HL-60 (cell line): Measurements from ENCODE around the gene ZFP1.

Source experiments
- DNase-seq, 2 experiments: peaks; one replicate each; pipeline ENCODE4 v3.0.0-alpha.2; 2010 to 2020; ENCODE audit warnings: low read depth in 1 of 2, low spot score in 1 of 2
- H3K27ac ChIP-seq: fragments of 250-450 bp; sonication (Bioruptor Pico); replicated peaks from 2 replicates; pipeline ENCODE4 v1.5.1; 2020; ENCODE audit warnings: mild to moderate bottlenecking, moderate library complexity
- H3K27me3 ChIP-seq: fragments of 250-450 bp; sonication (Bioruptor Pico); 2 replicates; pipeline ENCODE4 v1.5.1; 2021; ENCODE audit warnings: mild to moderate bottlenecking, moderate library complexity; ENCODE audit not compliant: insufficient read depth, poor library complexity, severe bottlenecking
- H3K4me3 ChIP-seq: replicated peaks from 2 replicates; pipeline ENCODE4 v1.5.1; 2011; ENCODE audit warnings: mild to moderate bottlenecking, control low read depth, low read length; ENCODE audit not compliant: insufficient read depth
- GABPA ChIP-seq: IDR thresholded peaks from 2 replicates; pipeline ENCODE4 v1.6.1; 2012; ENCODE audit warnings: low read depth
- POLR2AphosphoS5 ChIP-seq: IDR thresholded peaks from 2 replicates; pipeline ENCODE4 v1.6.1; 2012; ENCODE audit warnings: low read depth
- SPI1 ChIP-seq: IDR thresholded peaks from 2 replicates; pipeline ENCODE4 v1.6.1; 2012; ENCODE audit warnings: low read depth, mild to moderate bottlenecking, borderline replicate concordance
- TF ChIP-seq, protein P1 (sequence below): IDR thresholded peaks from 2 replicates; pipeline ENCODE4 v1.6.1; 2012; ENCODE audit warnings: low read depth; ENCODE audit not compliant: insufficient replicate concordance
- TF ChIP-seq, protein P2 (sequence below): IDR thresholded peaks from one replicate; pipeline ENCODE4 v1.5.1; 2011; ENCODE audit warnings: low read length, control low read depth, inconsistent platforms; ENCODE audit not compliant: insufficient read depth

Gene ZFP1

DNA sequence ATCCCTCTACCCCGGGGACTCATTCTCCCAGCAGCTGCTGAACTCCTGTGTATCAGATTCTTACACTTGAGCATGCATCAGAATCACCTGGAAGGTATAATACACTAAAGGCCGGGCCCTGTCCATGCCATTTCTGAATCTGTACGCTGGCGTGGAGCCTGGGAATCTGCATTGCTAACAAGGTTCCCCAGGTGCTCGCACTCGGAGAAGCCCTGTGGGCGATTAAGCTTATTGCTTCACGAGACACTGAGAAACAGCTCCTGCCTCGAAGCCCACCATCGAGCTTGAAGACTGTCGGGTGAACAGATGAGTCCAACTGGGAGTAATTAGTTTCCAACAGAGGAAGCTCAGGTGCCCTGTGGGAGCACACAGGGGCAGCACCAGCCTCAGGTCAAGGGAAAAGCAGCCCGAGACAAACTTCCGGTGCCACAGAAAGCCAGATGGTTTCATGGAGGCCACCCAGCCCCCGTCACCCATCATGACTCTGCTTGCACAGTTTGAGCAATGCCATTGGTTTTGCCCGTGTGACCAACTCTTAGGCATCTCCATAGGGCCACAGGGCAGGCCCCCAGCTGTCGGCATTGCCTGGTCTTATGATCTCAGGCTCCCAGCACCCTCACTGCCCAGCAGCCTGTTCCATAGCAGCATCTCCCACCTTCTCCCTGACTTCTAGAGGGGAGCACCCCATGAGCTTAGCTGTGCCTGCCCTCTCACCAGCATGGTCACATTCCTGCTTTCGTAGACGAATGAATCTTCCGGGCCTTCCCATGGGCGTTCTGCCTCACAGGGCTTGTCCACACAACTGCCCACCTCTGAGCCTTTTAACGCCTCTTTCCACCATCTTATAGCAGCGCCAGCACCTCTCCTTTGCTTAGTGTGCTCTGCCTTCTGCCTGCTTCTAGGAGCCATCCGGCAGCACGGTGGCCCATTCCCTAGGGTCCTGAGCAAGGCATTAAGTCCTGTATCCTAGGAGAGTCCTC is 47.8 kb downstream of the ZFP1 start:
- TF ChIP-seq POLR2AphosphoS5: no peak
- TF ChIP-seq, protein P1, sequence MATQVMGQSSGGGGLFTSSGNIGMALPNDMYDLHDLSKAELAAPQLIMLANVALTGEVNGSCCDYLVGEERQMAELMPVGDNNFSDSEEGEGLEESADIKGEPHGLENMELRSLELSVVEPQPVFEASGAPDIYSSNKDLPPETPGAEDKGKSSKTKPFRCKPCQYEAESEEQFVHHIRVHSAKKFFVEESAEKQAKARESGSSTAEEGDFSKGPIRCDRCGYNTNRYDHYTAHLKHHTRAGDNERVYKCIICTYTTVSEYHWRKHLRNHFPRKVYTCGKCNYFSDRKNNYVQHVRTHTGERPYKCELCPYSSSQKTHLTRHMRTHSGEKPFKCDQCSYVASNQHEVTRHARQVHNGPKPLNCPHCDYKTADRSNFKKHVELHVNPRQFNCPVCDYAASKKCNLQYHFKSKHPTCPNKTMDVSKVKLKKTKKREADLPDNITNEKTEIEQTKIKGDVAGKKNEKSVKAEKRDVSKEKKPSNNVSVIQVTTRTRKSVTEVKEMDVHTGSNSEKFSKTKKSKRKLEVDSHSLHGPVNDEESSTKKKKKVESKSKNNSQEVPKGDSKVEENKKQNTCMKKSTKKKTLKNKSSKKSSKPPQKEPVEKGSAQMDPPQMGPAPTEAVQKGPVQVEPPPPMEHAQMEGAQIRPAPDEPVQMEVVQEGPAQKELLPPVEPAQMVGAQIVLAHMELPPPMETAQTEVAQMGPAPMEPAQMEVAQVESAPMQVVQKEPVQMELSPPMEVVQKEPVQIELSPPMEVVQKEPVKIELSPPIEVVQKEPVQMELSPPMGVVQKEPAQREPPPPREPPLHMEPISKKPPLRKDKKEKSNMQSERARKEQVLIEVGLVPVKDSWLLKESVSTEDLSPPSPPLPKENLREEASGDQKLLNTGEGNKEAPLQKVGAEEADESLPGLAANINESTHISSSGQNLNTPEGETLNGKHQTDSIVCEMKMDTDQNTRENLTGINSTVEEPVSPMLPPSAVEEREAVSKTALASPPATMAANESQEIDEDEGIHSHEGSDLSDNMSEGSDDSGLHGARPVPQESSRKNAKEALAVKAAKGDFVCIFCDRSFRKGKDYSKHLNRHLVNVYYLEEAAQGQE: no peak
- TF ChIP-seq GABPA: no peak
- DNase-seq: no peak
- Histone ChIP-seq H3K27ac (no peak overlapping the region), H3K27me3 (peaks cover 12% of the 10 kb centered on the region), H3K4me3 (no peak overlapping the region)

DNA sequence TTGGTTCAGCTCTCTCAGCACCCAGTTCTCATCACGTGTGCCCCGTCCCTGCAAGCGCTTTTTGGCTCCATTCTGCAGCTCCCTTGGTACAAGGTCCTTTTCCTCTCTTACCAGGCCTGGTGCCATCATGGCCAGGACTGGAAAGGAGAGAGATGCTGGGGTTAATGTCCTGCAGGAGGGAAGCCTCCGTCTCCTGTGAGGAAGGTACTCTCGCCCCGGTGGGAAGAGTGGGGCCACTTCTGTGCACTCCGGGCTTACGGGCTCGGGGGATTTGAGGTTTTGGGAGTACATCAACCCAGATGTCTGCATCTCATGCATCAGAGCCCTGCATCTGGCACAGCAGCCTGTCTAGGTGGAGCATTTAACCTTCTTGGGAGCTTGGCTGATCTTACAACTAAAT is 48.5 kb downstream of the ZFP1 start:
- TF ChIP-seq, protein P1: no peak
- TF ChIP-seq GABPA: no peak
- TF ChIP-seq, protein P2, sequence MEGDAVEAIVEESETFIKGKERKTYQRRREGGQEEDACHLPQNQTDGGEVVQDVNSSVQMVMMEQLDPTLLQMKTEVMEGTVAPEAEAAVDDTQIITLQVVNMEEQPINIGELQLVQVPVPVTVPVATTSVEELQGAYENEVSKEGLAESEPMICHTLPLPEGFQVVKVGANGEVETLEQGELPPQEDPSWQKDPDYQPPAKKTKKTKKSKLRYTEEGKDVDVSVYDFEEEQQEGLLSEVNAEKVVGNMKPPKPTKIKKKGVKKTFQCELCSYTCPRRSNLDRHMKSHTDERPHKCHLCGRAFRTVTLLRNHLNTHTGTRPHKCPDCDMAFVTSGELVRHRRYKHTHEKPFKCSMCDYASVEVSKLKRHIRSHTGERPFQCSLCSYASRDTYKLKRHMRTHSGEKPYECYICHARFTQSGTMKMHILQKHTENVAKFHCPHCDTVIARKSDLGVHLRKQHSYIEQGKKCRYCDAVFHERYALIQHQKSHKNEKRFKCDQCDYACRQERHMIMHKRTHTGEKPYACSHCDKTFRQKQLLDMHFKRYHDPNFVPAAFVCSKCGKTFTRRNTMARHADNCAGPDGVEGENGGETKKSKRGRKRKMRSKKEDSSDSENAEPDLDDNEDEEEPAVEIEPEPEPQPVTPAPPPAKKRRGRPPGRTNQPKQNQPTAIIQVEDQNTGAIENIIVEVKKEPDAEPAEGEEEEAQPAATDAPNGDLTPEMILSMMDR: no peak
- TF ChIP-seq POLR2AphosphoS5: no peak
- TF ChIP-seq SPI1: no peak
- no peak overlapping the region for H3K4me3 ChIP-seq
- DNase-seq: no peak
- H3K27me3 ChIP-seq: peaks cover 12% of the 10 kb centered on the region
- H3K27ac ChIP-seq: no peak overlapping the region

DNA sequence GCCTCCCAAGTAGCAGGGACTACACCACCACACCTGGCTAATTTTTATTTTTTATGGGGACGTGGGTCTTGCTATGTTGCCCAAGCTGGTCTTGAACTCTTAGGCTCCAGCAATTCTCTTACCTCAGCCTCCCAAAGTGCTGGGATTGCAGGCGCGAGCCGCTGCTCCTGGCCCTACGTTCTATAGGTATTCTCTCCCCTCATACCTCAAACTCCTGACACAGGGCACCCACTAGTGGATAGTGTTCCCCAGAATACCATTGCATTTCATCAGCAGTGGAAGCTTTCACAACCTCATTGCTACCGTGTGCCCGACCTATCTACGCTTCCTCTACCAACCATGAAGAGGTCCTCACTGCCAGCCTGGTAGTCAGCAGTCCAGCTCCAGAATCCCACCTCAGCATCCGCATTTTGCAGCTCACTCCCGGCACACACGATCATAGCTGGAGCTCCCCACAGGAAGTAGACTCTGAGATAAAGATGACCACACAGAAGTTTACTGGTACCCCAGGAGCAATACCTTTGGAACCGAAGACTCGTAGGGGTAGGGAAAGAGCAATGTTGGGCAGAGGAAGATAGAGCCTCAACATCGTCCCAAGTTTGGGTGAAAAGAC is 49.3 kb downstream of the ZFP1 start:
- TF ChIP-seq GABPA (no peak), SPI1 (no peak)
- TF ChIP-seq, protein P2: no peak
- TF ChIP-seq, protein P1: no peak
- peak in 1 of 2 experiments; percentile 15 for DNase-seq
- H3K27me3 ChIP-seq: peaks cover 12% of the 10 kb centered on the region
- H3K4me3 ChIP-seq: no peak overlapping the region
- no peak overlapping the region for H3K27ac ChIP-seq
